Nephron progenitor cell (in vitro differentiated cells): ENCODE results near the gene FSTL4.

Source experiments
- DNase-seq: peaks from one replicate; pipeline ENCODE4 v3.0.0; 2021
- H3K27ac Mint-ChIP-seq: 2 replicates; pipeline ENCODE4 v1.8.0; 2021; ENCODE audit warnings: mild to moderate bottlenecking, moderate library complexity, mixed read lengths
- H3K27me3 Mint-ChIP-seq: 2 replicates; pipeline ENCODE4 v1.8.0; 2021; ENCODE audit warnings: mild to moderate bottlenecking, low read depth, mixed read lengths; ENCODE audit not compliant: poor library complexity
- H3K36me3 Mint-ChIP-seq: 2 replicates; pipeline ENCODE4 v1.8.0; 2021; ENCODE audit warnings: low read depth, mixed read lengths
- H3K4me1 Mint-ChIP-seq: 2 replicates; pipeline ENCODE4 v1.8.0; 2021; ENCODE audit warnings: mixed read lengths
- H3K4me3 Mint-ChIP-seq: 2 replicates; pipeline ENCODE4 v1.8.0; 2021; ENCODE audit warnings: mild to moderate bottlenecking, moderate library complexity, mixed read lengths
- H3K9me3 Mint-ChIP-seq: 2 replicates; pipeline ENCODE4 v1.8.0; 2021; ENCODE audit warnings: mild to moderate bottlenecking, moderate library complexity, mixed read lengths
- CTCF ChIP-seq: fragments of 200-600 bp; sonication (generic); IDR thresholded peaks from 2 replicates; pipeline ENCODE4 v1.5.0; 2021; ENCODE audit warnings: antibody characterized with exemption

Gene FSTL4

GRCh38 chr5:133247881-133248624, 364.3 kb downstream of the FSTL4 start:
- DNase-seq: peak; percentile 56
- Mint-ChIP-seq H3K27ac (no peak overlapping the region), H3K4me1 (peaks cover 43% of the 10 kb centered on the region), H3K27me3 (peaks cover 12% of the 10 kb centered on the region), H3K36me3 (no peaks in the 10 kb centered on the region), H3K9me3 (no peaks in the 10 kb centered on the region), H3K4me3 (no peak overlapping the region)
- peak; percentile 59 for TF ChIP-seq CTCF

GRCh38 chr5:133247151-133247709, 365.1 kb downstream of the FSTL4 start:
- peaks cover 10% of the 10 kb centered on the region for H3K27me3 Mint-ChIP-seq
- no peaks in the 10 kb centered on the region for H3K9me3 Mint-ChIP-seq
- TF ChIP-seq CTCF: no peak
- H3K4me1 Mint-ChIP-seq: peaks cover 37% of the 10 kb centered on the region
- H3K4me3 Mint-ChIP-seq: no peak overlapping the region
- H3K36me3 Mint-ChIP-seq: no peaks in the 10 kb centered on the region
- no peak for DNase-seq
- H3K27ac Mint-ChIP-seq: no peak overlapping the region

- Mint-ChIP-seq H3K4me3 (no peak overlapping the region), H3K36me3 (no peaks in the 10 kb centered on the region), H3K4me1 (peaks cover 30% of the 10 kb centered on the region), H3K9me3 (no peaks in the 10 kb centered on the region), H3K27me3 (peaks cover 8% of the 10 kb centered on the region), H3K27ac (no peak overlapping the region)
- no peak for DNase-seq
- no peak for TF ChIP-seq CTCF
Measured at GRCh38 chr5:133246376-133247150, 365.8 kb downstream of the FSTL4 start.

- H3K9me3 Mint-ChIP-seq: no peaks in the 10 kb centered on the region
- no peak overlapping the region for H3K27ac Mint-ChIP-seq
- no peaks in the 10 kb centered on the region for H3K36me3 Mint-ChIP-seq
- DNase-seq: no peak
- TF ChIP-seq CTCF: no peak
- H3K27me3 Mint-ChIP-seq: peaks cover 4% of the 10 kb centered on the region
- no peak overlapping the region for H3K4me3 Mint-ChIP-seq
- peaks cover 29% of the 10 kb centered on the region for H3K4me1 Mint-ChIP-seq
Measured at GRCh38 chr5:133246053-133246370, 366.3 kb downstream of the FSTL4 start.

- H3K4me3 Mint-ChIP-seq: no peak overlapping the region
Measured at GRCh38 chr5:133245191-133246052, 366.9 kb downstream of the FSTL4 start.

More at GRCh38 chr5:133245191-133246052, 366.9 kb downstream of the FSTL4 start:
- Mint-ChIP-seq H3K9me3 (no peaks in the 10 kb centered on the region), H3K36me3 (no peaks in the 10 kb centered on the region), H3K27ac (no peak overlapping the region), H3K4me1 (peaks cover 29% of the 10 kb centered on the region), H3K27me3 (peaks cover 4% of the 10 kb centered on the region)
- no peak for DNase-seq
- TF ChIP-seq CTCF: no peak
